Non-pigmented ciliary epithelial cell (primary cell): Measurements from ENCODE around the gene CTU2.
A peak's percentile ranks its signal among the peaks of the same experiment; 100 is the strongest.
"Not testable (repeated sequence)": the region's sequence is repeated elsewhere in the genome, so short reads cannot be mapped to it uniquely, and the experiment has no call there.

Source experiments
- DNase-seq: peaks from one replicate; pipeline ENCODE4 v3.0.0-alpha.2; 2010; ENCODE audit warnings: low read depth

Gene CTU2

GRCh38 chr16:88706229-88706964, at the start of gene CTU2, which contains the start of gene RNF166:
CTU2 (plus strand) TSS chr16:88706503; CDS start chr16:88706531, 28 bp downstream.
RNF166 (minus strand) TSS chr16:88706408; CDS start chr16:88706325, 83 bp downstream.
- DNase-seq, result no peak

GRCh38 chr16:88657371-88657770, 48.9 kb upstream of the CTU2 start:
- DNase-seq, result no peak

GRCh38 chr16:88658714-88659113, 47.6 kb upstream of the CTU2 start:
- DNase-seq, result no peak

- no peak for DNase-seq
These were observed 47.1 kb upstream of the CTU2 start for GRCh38 chr16:88659160-88659559.

GRCh38 chr16:88661468-88661867, 44.8 kb upstream of the CTU2 start:
- no peak for DNase-seq

GRCh38 chr16:88662222-88662842, 44.0 kb upstream of the CTU2 start:
- no peak for DNase-seq

GRCh38 chr16:88662843-88663606, 43.3 kb upstream of the CTU2 start, which contains the start of gene MVD:
MVD (minus strand) TSS chr16:88663091; CDS start chr16:88663080, 11 bp downstream.
- DNase-seq, result peak; percentile 87

GRCh38 chr16:88665148-88665547, 41.2 kb upstream of the CTU2 start:
- no peak for DNase-seq

GRCh38 chr16:88665570-88665969, 40.7 kb upstream of the CTU2 start:
- DNase-seq, result no peak

- no peak for DNase-seq
These were observed 38.8 kb upstream of the CTU2 start for GRCh38 chr16:88667461-88667860.

GRCh38 chr16:88669493-88669892, 36.8 kb upstream of the CTU2 start:
- DNase-seq, result not testable (repeated sequence)

GRCh38 chr16:88669980-88670379, 36.3 kb upstream of the CTU2 start:
- DNase-seq, result no peak

GRCh38 chr16:88671806-88672205, 34.5 kb upstream of the CTU2 start:
- DNase-seq, result no peak

- no peak for DNase-seq
These were observed 33.5 kb upstream of the CTU2 start for GRCh38 chr16:88672776-88673175.

GRCh38 chr16:88673716-88674379, 32.5 kb upstream of the CTU2 start:
- DNase-seq, result no peak

GRCh38 chr16:88676502-88677242, 29.6 kb upstream of the CTU2 start:
- DNase-seq, result no peak

- no peak for DNase-seq
These were observed 28.6 kb upstream of the CTU2 start for GRCh38 chr16:88677721-88678120.

- DNase-seq, result no peak
These were observed 27.9 kb upstream of the CTU2 start for GRCh38 chr16:88678224-88678979.

- DNase-seq, result no peak
These were observed 25.7 kb upstream of the CTU2 start for GRCh38 chr16:88680554-88681083.

GRCh38 chr16:88681084-88681680, 25.1 kb upstream of the CTU2 start:
- no peak for DNase-seq
